Measurements from ENCODE around the gene ZXDC. TPM values are rescaled to one million over a fixed set of nuclear protein-coding genes. Genes with fewer than 3 reads are reported as not detected.
A peak's percentile ranks its signal among the peaks of the same experiment; 100 is the strongest.

Gene ZXDC
- total RNA-seq, 1 donor from 2014 or later = 29.4 TPM

- H3K27me3 Mint-ChIP-seq = no peaks in the 10 kb centered on the region
Observed at GRCh38 chr3:126439968-126440708, 35.6 kb downstream of the ZXDC start.

GRCh38 chr3:126439346-126439967, 36.2 kb downstream of the ZXDC start:
- Mint-ChIP-seq H3K4me3 (no peak overlapping the region), H3K4me1 (no peaks in the 10 kb centered on the region), H3K27ac (no peak overlapping the region), H3K36me3 (ENCODE audit: low read depth) (peaks cover 4% of the 10 kb centered on the region), H3K9me3 (no peaks in the 10 kb centered on the region), H3K27me3 (no peaks in the 10 kb centered on the region)
- intact Hi-C loops (cut with micrococcal nuclease) = no loop called here
- DNase-seq = no peak

More at GRCh38 chr3:126439968-126440708, 35.6 kb downstream of the ZXDC start:
- no peak for DNase-seq
- Mint-ChIP-seq H3K36me3 (ENCODE audit: low read depth) (peaks cover 4% of the 10 kb centered on the region), H3K4me1 (no peaks in the 10 kb centered on the region), H3K4me3 (no peak overlapping the region), H3K27ac (peak overlapping the region; percentile 60), H3K9me3 (no peaks in the 10 kb centered on the region)
- intact Hi-C loops (cut with micrococcal nuclease) = no loop called here

- no peak for DNase-seq
- intact Hi-C loops (cut with micrococcal nuclease) = no loop called here
- Mint-ChIP-seq H3K36me3 (ENCODE audit: low read depth) (peaks cover 4% of the 10 kb centered on the region), H3K27ac (no peak overlapping the region), H3K4me1 (no peaks in the 10 kb centered on the region), H3K27me3 (no peaks in the 10 kb centered on the region), H3K4me3 (no peak overlapping the region), H3K9me3 (no peaks in the 10 kb centered on the region)
Observed at GRCh38 chr3:126438746-126439145, 36.9 kb downstream of the ZXDC start.

- no peak overlapping the region for H3K27ac Mint-ChIP-seq
- peaks cover 5% of the 10 kb centered on the region for H3K36me3 Mint-ChIP-seq (ENCODE audit: low read depth)
- no peaks in the 10 kb centered on the region for H3K27me3 Mint-ChIP-seq
- DNase-seq = no peak
- intact Hi-C loops (cut with micrococcal nuclease) = no loop called here
- H3K4me3 Mint-ChIP-seq = no peak overlapping the region
- H3K4me1 Mint-ChIP-seq = no peaks in the 10 kb centered on the region
- H3K9me3 Mint-ChIP-seq = no peaks in the 10 kb centered on the region
Observed at GRCh38 chr3:126438186-126438585, 37.5 kb downstream of the ZXDC start.

GRCh38 chr3:126436826-126437717, 38.6 kb downstream of the ZXDC start:
- H3K27ac Mint-ChIP-seq = no peak overlapping the region
- no peaks in the 10 kb centered on the region for H3K4me1 Mint-ChIP-seq
- H3K9me3 Mint-ChIP-seq = no peaks in the 10 kb centered on the region
- peaks cover 5% of the 10 kb centered on the region for H3K36me3 Mint-ChIP-seq (ENCODE audit: low read depth)
- no peak for DNase-seq
- no peaks in the 10 kb centered on the region for H3K27me3 Mint-ChIP-seq
- no peak overlapping the region for H3K4me3 Mint-ChIP-seq
- intact Hi-C loops (cut with micrococcal nuclease) = no loop called here

- Mint-ChIP-seq H3K9me3 (no peaks in the 10 kb centered on the region), H3K27me3 (no peaks in the 10 kb centered on the region), H3K4me3 (no peak overlapping the region), H3K36me3 (ENCODE audit: low read depth) (peaks cover 5% of the 10 kb centered on the region), H3K27ac (peak overlapping the region; percentile 15), H3K4me1 (no peaks in the 10 kb centered on the region)
- intact Hi-C loops (cut with micrococcal nuclease) = no loop called here
- no peak for DNase-seq
Observed at GRCh38 chr3:126435456-126436315, 40.0 kb downstream of the ZXDC start.

- Mint-ChIP-seq H3K4me3 (no peak overlapping the region), H3K9me3 (no peaks in the 10 kb centered on the region), H3K36me3 (ENCODE audit: low read depth) (peaks cover 5% of the 10 kb centered on the region), H3K27ac (no peak overlapping the region), H3K27me3 (no peaks in the 10 kb centered on the region), H3K4me1 (no peaks in the 10 kb centered on the region)
- DNase-seq = no peak
- intact Hi-C loops (cut with micrococcal nuclease) = no loop called here
Observed at GRCh38 chr3:126434931-126435411, 40.7 kb downstream of the ZXDC start.

- no peaks in the 10 kb centered on the region for H3K9me3 Mint-ChIP-seq
- no peak for DNase-seq
- H3K27me3 Mint-ChIP-seq = no peaks in the 10 kb centered on the region
- no peaks in the 10 kb centered on the region for H3K4me1 Mint-ChIP-seq
- no peak overlapping the region for H3K4me3 Mint-ChIP-seq
- H3K36me3 Mint-ChIP-seq (ENCODE audit: low read depth) = peaks cover 3% of the 10 kb centered on the region
- H3K27ac Mint-ChIP-seq = no peak overlapping the region
- intact Hi-C loops (cut with micrococcal nuclease) = no loop called here
Observed at GRCh38 chr3:126434264-126434590, 41.5 kb downstream of the ZXDC start.

- intact Hi-C loops (cut with micrococcal nuclease) = no loop called here
- H3K9me3 Mint-ChIP-seq = no peaks in the 10 kb centered on the region
- H3K36me3 Mint-ChIP-seq (ENCODE audit: low read depth) = peaks cover 1% of the 10 kb centered on the region
- H3K27me3 Mint-ChIP-seq = no peaks in the 10 kb centered on the region
- no peak overlapping the region for H3K4me3 Mint-ChIP-seq
- H3K4me1 Mint-ChIP-seq = no peaks in the 10 kb centered on the region
- no peak overlapping the region for H3K27ac Mint-ChIP-seq
- no peak for DNase-seq
Observed at GRCh38 chr3:126433496-126434263, 42.0 kb downstream of the ZXDC start.

GRCh38 chr3:126433105-126433430, 42.6 kb downstream of the ZXDC start:
- intact Hi-C loops (cut with micrococcal nuclease) = no loop called here
- no peaks in the 10 kb centered on the region for H3K4me1 Mint-ChIP-seq
- H3K4me3 Mint-ChIP-seq = no peak overlapping the region
- H3K27me3 Mint-ChIP-seq = no peaks in the 10 kb centered on the region
- H3K9me3 Mint-ChIP-seq = no peaks in the 10 kb centered on the region
- peaks cover 1% of the 10 kb centered on the region for H3K36me3 Mint-ChIP-seq (ENCODE audit: low read depth)
- H3K27ac Mint-ChIP-seq = no peak overlapping the region
- no peak for DNase-seq

- no peak for DNase-seq
- Mint-ChIP-seq H3K36me3 (ENCODE audit: low read depth) (peaks cover 1% of the 10 kb centered on the region), H3K4me1 (no peaks in the 10 kb centered on the region), H3K27me3 (no peaks in the 10 kb centered on the region), H3K4me3 (no peak overlapping the region), H3K9me3 (no peaks in the 10 kb centered on the region), H3K27ac (no peak overlapping the region)
- intact Hi-C loops (cut with micrococcal nuclease) = no loop called here
Observed at GRCh38 chr3:126432361-126433104, 43.2 kb downstream of the ZXDC start.

GRCh38 chr3:126431103-126431534, 44.6 kb downstream of the ZXDC start:
- Mint-ChIP-seq H3K27ac (no peak overlapping the region), H3K9me3 (peaks cover 6% of the 10 kb centered on the region), H3K27me3 (no peaks in the 10 kb centered on the region), H3K36me3 (ENCODE audit: low read depth) (peaks cover 3% of the 10 kb centered on the region), H3K4me3 (no peak overlapping the region), H3K4me1 (no peaks in the 10 kb centered on the region)
- no peak for DNase-seq
- intact Hi-C loops (cut with micrococcal nuclease) = no loop called here

Data from activated CD4-positive, alpha-beta T cell treated with anti-CD3 and anti-CD28 coated beads, Interleukin-2, amount 10 ng/mL, durations not matched to agents 24 days and 14 days (primary cell).